K562 (cell line): ENCODE measurements around the gene ING5. TPM values are rescaled to one million over a fixed set of nuclear protein-coding genes. Genes with fewer than 3 reads are reported as not detected.

Experiments used
- BCL6 ChIP-seq: fragments of 250-450 bp; sonication (Bioruptor Pico); IDR thresholded peaks from 2 replicates; pipeline ENCODE4 v1.4.0; 2020
- BHLHE40 ChIP-seq: IDR thresholded peaks from 2 replicates; pipeline ENCODE4 v1.6.1; 2011; ENCODE audit warnings: low read length, improper control_type of control experiment
- CBFA2T2 ChIP-seq: fragments of 450-650 bp; conservative IDR thresholded peaks from 2 replicates; pipeline ENCODE4 v1.6.1; 2017; ENCODE audit warnings: mild to moderate bottlenecking
- CBFA2T3 ChIP-seq: fragments of 450-650 bp; IDR thresholded peaks from 2 replicates; pipeline ENCODE4 v1.6.1; 2017
- E2F3 ChIP-seq: fragments of 250-450 bp; sonication (Bioruptor Pico); IDR thresholded peaks from 2 replicates; pipeline ENCODE4 v1.4.0; 2020; ENCODE audit warnings: mild to moderate bottlenecking
- LEF1 ChIP-seq: fragments of 450-650 bp; IDR thresholded peaks from 2 replicates; pipeline ENCODE4 v1.6.1; 2016; ENCODE audit warnings: mild to moderate bottlenecking
- NCOR1 ChIP-seq: fragments of 450-650 bp; IDR thresholded peaks from 2 replicates; pipeline ENCODE4 v1.6.1; 2016; ENCODE audit warnings: mild to moderate bottlenecking, moderate library complexity
- NFE2 ChIP-seq: IDR thresholded peaks from 2 replicates; pipeline ENCODE4 v1.6.1; 2014; ENCODE audit warnings: antibody characterized with exemption, low read depth
- RAD51 ChIP-seq: fragments of 450-650 bp; IDR thresholded peaks from 2 replicates; pipeline ENCODE4 v1.7.1; 2016; ENCODE audit warnings: low read depth, mild to moderate bottlenecking, borderline replicate concordance
- SETDB1 ChIP-seq: IDR thresholded peaks from one replicate; pipeline ENCODE4 v1.6.1; 2012; ENCODE audit warnings: low read length, control low read depth, inconsistent platforms
- TAF15 ChIP-seq: fragments of 200-400 bp; formaldehyde crosslinking; IDR thresholded peaks from 2 replicates; pipeline ENCODE4 v1.6.1; 2017; ENCODE audit warnings: mild to moderate bottlenecking, low read depth, low read length, moderate library complexity
- ZFX ChIP-seq: sonication (generic); formaldehyde crosslinking; IDR thresholded peaks from 2 replicates; pipeline ENCODE4 v1.8.0; 2022; ENCODE audit warnings: mild to moderate bottlenecking, missing genetic modification reagents, moderate library complexity
- ZNF224 ChIP-seq: sonication (generic); formaldehyde crosslinking; IDR thresholded peaks from 2 replicates; pipeline ENCODE4 v1.8.0; 2022; ENCODE audit warnings: mild to moderate bottlenecking, missing genetic modification reagents
- ZNF354B ChIP-seq: fragments of 250-450 bp; sonication (Bioruptor Pico); IDR thresholded peaks from 2 replicates; pipeline ENCODE4 v1.4.0; 2020
- ZNF785 ChIP-seq: fragments of 250-450 bp; sonication (Bioruptor Pico); IDR thresholded peaks from 2 replicates; pipeline ENCODE4 v1.4.0; 2020; ENCODE audit warnings: mild to moderate bottlenecking
- polyA plus RNA-seq, 8 experiments: library from polyadenylated mRNA; depleted of rRNA in 4 of 8; stranded (reverse) in 5 of 8; unstranded in 3 of 8; fragments of >200 nt; fragmentation: Nextera tagmentation in 2 of 8; fragmentation: Illumina TruSeq in 1 of 8; extraction: Ambion mirVana in 2 of 8; extraction: Trizol in 1 of 8; gene quantifications; 2 replicates each; pipeline versions ENCODE4 v1.2.1 to v1.2.3, GENCODE V29; 2011 to 2014; ENCODE audit warnings: inconsistent platforms in 1 of 8, missing spikeins in 1 of 8
- total RNA-seq, 7 experiments: library from RNA; depleted of rRNA in 6 of 7; stranded (reverse); fragments of >200 nt in 6 of 7; fragmentation: Illumina TruSeq in 2 of 7; extraction: Trizol in 2 of 7; gene quantifications; 2 replicates each; pipeline versions ENCODE4 v1.2.1 to v1.2.3, GENCODE V29; 2011 to 2021; ENCODE audit warnings: low replicate concordance in 1 of 7
- TF ChIP-seq, protein P1 (sequence below), 2 experiments: fragments of 450-650 bp; formaldehyde crosslinking in 1 of 2; IDR thresholded peaks; 2 replicates each; pipeline versions ENCODE4 v1.4.0 to v1.6.1; 2014 to 2020; ENCODE audit warnings: mild to moderate bottlenecking in 2 of 2, borderline replicate concordance in 1 of 2, low read depth in 1 of 2

ING5 gene
- total and polyA plus RNA-seq, 9 of the 15 experiments (the other 6 are each of a cell fraction or from before 2014, with no cell fraction given), result 10.4 to 53.3 (median 27.9) TPM

DNA sequence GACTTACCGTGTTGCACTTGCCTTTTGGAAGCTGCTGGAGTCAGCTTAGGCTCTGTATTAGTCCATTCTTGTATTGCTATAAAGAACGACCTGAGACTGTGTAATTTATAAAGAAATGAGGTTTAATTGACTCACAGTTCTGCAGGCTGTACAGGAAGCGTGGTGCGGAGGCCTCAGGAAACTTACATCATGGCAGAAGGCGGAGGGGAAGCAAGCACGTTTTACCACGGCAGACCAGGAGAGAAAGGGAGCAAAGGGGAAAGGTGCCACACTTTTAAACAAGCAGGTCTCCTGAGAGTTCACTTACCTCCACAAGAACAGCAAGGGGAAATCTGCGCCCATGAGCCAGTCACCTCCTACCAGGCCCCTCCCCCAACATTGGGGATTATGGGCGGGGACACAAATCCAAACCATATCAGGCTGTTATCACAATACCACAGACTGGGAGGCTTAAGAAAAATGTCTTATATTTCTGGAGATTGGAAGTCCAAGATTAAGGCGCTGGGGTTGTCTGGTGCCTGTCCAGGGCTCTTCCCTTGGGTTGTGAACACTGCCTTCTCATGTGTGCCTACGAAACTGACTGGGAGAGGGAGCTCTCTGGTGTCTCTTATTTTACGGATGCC lies 28.9 kb downstream of the ING5 start (continued):
- TF ChIP-seq, protein P1, sequence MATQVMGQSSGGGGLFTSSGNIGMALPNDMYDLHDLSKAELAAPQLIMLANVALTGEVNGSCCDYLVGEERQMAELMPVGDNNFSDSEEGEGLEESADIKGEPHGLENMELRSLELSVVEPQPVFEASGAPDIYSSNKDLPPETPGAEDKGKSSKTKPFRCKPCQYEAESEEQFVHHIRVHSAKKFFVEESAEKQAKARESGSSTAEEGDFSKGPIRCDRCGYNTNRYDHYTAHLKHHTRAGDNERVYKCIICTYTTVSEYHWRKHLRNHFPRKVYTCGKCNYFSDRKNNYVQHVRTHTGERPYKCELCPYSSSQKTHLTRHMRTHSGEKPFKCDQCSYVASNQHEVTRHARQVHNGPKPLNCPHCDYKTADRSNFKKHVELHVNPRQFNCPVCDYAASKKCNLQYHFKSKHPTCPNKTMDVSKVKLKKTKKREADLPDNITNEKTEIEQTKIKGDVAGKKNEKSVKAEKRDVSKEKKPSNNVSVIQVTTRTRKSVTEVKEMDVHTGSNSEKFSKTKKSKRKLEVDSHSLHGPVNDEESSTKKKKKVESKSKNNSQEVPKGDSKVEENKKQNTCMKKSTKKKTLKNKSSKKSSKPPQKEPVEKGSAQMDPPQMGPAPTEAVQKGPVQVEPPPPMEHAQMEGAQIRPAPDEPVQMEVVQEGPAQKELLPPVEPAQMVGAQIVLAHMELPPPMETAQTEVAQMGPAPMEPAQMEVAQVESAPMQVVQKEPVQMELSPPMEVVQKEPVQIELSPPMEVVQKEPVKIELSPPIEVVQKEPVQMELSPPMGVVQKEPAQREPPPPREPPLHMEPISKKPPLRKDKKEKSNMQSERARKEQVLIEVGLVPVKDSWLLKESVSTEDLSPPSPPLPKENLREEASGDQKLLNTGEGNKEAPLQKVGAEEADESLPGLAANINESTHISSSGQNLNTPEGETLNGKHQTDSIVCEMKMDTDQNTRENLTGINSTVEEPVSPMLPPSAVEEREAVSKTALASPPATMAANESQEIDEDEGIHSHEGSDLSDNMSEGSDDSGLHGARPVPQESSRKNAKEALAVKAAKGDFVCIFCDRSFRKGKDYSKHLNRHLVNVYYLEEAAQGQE (IDR thresholded peaks at IDR 0.05; ENCODE audit: borderline replicate concordance), result no peak
- TF ChIP-seq, protein P1 (CRISPR knock-in tag; IDR thresholded peaks at IDR 0.05; ENCODE audit: low read depth), result no peak
- TF ChIP-seq ZFX (CRISPR knock-in tag) (no peak), CBFA2T3 (peak; percentile 75), CBFA2T2 (peak; percentile 54), SETDB1 (no peak), BCL6 (CRISPR knock-in tag) (no peak), RAD51 (no peak), NCOR1 (peak; percentile 45; the same call in 1 of the 2 replicates), E2F3 (CRISPR knock-in tag) (no peak), ZNF785 (no peak), TAF15 (no peak), BHLHE40 (no peak; the same call in 1 of the 2 replicates), ZNF354B (CRISPR knock-in tag) (no peak), NFE2 (no peak), ZNF224 (no peak), LEF1 (peak; percentile 36; the same call in 1 of the 2 replicates)
